GM19395 (cell line): ENCODE data around the gene DTHD1.

Source experiments
- ATAC-seq: cut with Tn5 transposase; IDR thresholded peaks from one replicate; pipeline ENCODE4 v1.9.1; 2021; ENCODE audit warnings: mild to moderate bottlenecking, moderate library complexity; ENCODE audit not compliant: unreplicated experiment

DTHD1 gene

DNA sequence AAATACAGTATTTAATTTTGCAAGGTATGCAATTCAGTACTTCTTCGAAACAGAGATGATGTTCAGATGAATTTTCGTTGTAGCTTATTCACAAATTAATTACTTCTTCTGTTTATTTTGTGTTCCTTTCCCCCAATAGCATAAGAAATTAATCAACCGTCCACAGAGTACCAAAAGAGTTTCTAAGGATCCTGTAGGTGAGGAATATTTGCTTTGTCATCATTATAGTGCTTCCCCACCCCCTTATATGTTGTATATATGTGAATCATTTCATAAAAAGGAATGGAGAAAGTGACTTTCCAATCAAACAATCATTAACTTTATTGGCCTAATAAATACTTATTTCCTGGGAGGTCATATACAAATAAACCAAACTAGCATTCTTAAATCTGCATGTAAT lies 57.6 kb downstream of the DTHD1 start:
- no peak for ATAC-seq

- ATAC-seq: no peak
These were observed 60.5 kb downstream of the DTHD1 start for GRCh38 chr4:36341936-36342335.

- no peak for ATAC-seq
These were observed 62.2 kb downstream of the DTHD1 start for GRCh38 chr4:36343501-36344175.

GRCh38 chr4:36348403-36348938 lies 67.1 kb downstream of the DTHD1 start:
- ATAC-seq: peak; percentile 88

GRCh38 chr4:36349938-36350549 lies 68.6 kb downstream of the DTHD1 start:
- no peak for ATAC-seq

DNA sequence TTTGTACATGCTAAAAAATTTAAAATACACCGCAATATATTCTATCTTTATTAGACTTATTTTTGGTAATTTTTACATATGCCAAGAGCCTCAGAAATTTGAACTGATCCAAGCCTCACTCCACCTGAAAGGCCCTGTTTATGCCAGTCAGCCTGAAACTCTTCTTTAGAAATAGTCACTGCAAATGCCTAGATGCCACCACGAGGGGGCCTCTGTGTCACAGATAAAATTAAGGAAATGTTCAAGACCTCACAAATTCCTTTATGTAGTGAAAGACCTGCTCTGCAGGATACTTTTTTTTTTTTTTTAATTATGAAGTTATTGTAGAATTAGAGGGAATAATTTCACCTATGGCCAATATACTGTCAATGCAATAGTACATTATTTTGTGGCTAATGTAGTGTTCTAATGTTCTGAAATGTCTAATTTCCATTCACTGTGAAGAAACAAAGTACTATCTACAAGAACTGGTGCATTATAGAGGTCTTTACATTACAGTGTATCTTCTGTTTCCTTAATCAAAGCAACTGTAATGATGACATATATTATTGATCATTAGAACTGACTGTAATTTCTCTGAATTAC lies 69.8 kb downstream of the DTHD1 start:
- peak; percentile 59 for ATAC-seq

- no peak for ATAC-seq
These were observed 72.6 kb downstream of the DTHD1 start for GRCh38 chr4:36353998-36354397.

DNA sequence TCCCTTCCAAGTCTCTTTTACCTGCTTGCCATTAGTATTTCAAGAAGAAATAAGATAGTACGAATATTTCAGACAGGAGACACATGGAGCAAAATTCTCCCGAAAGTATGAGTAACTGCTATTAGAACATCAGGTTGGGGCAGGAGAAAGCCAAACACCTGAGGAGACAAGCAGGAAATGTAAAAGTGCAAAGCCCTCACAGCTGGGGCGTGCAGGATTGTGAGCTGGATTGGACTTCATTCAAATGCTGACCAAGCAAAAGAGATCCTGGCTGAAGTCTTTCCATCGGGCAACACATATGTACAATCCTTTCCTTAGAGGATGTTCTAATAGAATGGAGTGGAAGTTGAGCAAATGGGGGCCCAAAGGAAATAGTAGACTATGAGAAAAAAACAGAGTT lies 76.8 kb downstream of the DTHD1 start:
- no peak for ATAC-seq

- ATAC-seq: no peak
These were observed 79.3 kb downstream of the DTHD1 start for GRCh38 chr4:36360755-36361154.

GRCh38 chr4:36363024-36363423 lies 81.6 kb downstream of the DTHD1 start:
- no peak for ATAC-seq

DNA sequence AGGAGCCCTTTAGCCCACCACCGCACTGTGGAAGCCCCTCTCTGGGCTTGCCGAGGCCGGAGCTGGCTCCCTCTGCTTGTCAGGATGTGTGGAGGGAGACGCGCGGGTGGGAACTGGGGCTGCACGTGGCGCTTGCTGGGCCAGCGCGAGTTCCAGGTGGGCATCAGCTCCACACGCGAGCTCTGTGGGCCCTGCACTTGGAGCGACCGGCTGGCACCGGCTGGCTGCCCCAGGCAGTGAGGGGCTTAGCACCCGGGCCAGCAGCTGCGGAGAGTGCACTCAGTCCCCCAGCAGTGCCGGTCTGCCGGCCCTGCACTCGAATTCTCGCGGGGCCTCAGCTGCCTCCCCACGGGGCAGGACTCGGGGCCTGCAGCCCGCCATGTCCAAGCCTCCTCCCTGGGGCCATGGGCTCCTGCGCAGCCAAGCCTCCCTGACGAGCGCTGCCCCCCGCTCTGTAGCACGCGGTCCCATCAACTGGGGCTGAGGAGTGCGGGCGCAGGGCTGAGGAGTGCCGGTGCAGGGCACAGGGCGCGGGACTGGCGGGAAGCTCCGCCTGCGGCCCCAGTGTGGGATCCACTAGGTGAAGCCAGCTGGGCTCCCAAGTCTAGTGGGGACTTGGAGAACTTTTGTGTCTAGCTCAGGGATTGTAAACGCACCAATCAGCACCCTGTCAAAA lies 93.6 kb downstream of the DTHD1 start:
- ATAC-seq: no peak

GRCh38 chr4:36385951-36386571 lies 104.6 kb downstream of the DTHD1 start:
- ATAC-seq: peak; percentile 92

DNA sequence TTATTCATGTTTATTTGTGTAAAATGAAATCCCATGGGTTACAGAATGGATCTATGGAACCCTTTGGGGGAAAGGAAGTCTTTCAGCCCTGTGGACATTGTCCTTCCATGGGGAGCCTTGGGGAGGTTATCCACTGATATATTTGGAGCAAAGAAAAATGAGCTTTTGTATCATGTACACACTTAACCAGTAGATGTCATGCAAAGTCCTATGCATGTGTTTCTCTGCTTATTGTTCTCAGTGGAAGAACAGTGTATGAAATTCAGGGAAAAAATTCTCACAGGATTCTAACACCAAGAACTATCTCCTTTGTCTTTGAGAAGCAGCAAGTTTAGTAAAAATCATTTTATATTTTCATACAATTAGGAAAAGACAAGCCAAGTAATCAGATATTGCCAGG lies 105.3 kb downstream of the DTHD1 start:
- no peak for ATAC-seq

GRCh38 chr4:36388710-36389109 lies 107.3 kb downstream of the DTHD1 start:
- no peak for ATAC-seq

GRCh38 chr4:36391411-36391810 lies 110.0 kb downstream of the DTHD1 start:
- ATAC-seq: no peak

- no peak for ATAC-seq
These were observed 110.6 kb downstream of the DTHD1 start for GRCh38 chr4:36392024-36392423.

DNA sequence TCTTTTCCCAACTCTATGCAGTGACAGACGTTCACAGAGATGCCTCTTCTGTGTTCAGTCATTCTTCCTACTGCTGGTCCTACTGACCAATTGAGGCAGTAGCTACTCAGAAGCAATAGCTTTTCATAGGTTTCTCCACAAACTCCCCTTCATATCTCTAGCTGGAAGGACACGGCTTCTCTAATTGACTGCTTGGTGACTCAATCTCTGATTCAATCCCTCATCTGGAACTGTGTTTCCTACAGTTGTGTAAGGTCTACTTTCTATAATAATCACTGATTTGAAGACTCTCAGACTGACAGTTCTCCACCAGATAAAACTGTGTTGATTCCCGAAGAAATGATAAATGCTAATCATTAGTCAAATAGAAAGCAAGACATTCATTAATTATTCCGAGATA lies 111.5 kb downstream of the DTHD1 start:
- ATAC-seq: no peak
